Measurements from ENCODE around the gene PRKCB.

The PRKCB gene

GRCh38 chr16:23941025-23941424 is 105.2 kb downstream of the PRKCB start:
- Histone ChIP-seq H3K36me3 (ENCODE audit: low read depth) (no peaks in the 10 kb centered on the region), H3K9me3 (ENCODE audit: severe bottlenecking) (no peaks in the 10 kb centered on the region), H3K4me1 (ENCODE audit: insufficient read depth, poor library complexity, severe bottlenecking) (no peaks in the 10 kb centered on the region), H3K4me3 (ENCODE audit: severe bottlenecking) (no peak overlapping the region), H3K27ac (ENCODE audit: poor library complexity, severe bottlenecking) (no peak overlapping the region), H3K27me3 (ENCODE audit: insufficient read depth, poor library complexity, severe bottlenecking) (peaks cover 17% of the 10 kb centered on the region)
- DNase-seq (ENCODE audit: low spot score) (no peak), ATAC-seq (ENCODE audit: low read depth) (no peak)
- no peak for TF ChIP-seq CTCF (IDR thresholded peaks at IDR 0.05; ENCODE audit: poor library complexity, severe bottlenecking)

GRCh38 chr16:23941963-23942564 is 106.3 kb downstream of the PRKCB start:
- DNase-seq (ENCODE audit: low spot score), result no peak
- ATAC-seq (ENCODE audit: low read depth), result no peak

GRCh38 chr16:23943604-23944003 is 107.8 kb downstream of the PRKCB start:
- no peak overlapping the region for H3K4me3 ChIP-seq (ENCODE audit: severe bottlenecking)
- H3K36me3 ChIP-seq (ENCODE audit: low read depth), result no peaks in the 10 kb centered on the region
- H3K27ac ChIP-seq (ENCODE audit: poor library complexity, severe bottlenecking), result no peak overlapping the region
- no peak for TF ChIP-seq CTCF (IDR thresholded peaks at IDR 0.05; ENCODE audit: poor library complexity, severe bottlenecking)
- ATAC-seq (ENCODE audit: low read depth) (no peak), DNase-seq (ENCODE audit: low spot score) (no peak)
- H3K27me3 ChIP-seq (ENCODE audit: insufficient read depth, poor library complexity, severe bottlenecking), result peaks cover 11% of the 10 kb centered on the region
- H3K4me1 ChIP-seq (ENCODE audit: insufficient read depth, poor library complexity, severe bottlenecking), result no peaks in the 10 kb centered on the region
- H3K9me3 ChIP-seq (ENCODE audit: severe bottlenecking), result no peaks in the 10 kb centered on the region

More at GRCh38 chr16:23941963-23942564, 106.3 kb downstream of the PRKCB start:
- no peaks in the 10 kb centered on the region for H3K36me3 ChIP-seq (ENCODE audit: low read depth)
- no peak for TF ChIP-seq CTCF (IDR thresholded peaks at IDR 0.05; ENCODE audit: poor library complexity, severe bottlenecking)
- no peak overlapping the region for H3K27ac ChIP-seq (ENCODE audit: poor library complexity, severe bottlenecking)
- peaks cover 17% of the 10 kb centered on the region for H3K27me3 ChIP-seq (ENCODE audit: insufficient read depth, poor library complexity, severe bottlenecking)
- no peak overlapping the region for H3K4me3 ChIP-seq (ENCODE audit: severe bottlenecking)
- H3K4me1 ChIP-seq (ENCODE audit: insufficient read depth, poor library complexity, severe bottlenecking), result no peaks in the 10 kb centered on the region
- no peaks in the 10 kb centered on the region for H3K9me3 ChIP-seq (ENCODE audit: severe bottlenecking)

- Histone ChIP-seq H3K9me3 (ENCODE audit: severe bottlenecking) (no peaks in the 10 kb centered on the region), H3K36me3 (ENCODE audit: low read depth) (no peaks in the 10 kb centered on the region), H3K27me3 (ENCODE audit: insufficient read depth, poor library complexity, severe bottlenecking) (peaks cover 4% of the 10 kb centered on the region), H3K4me1 (ENCODE audit: insufficient read depth, poor library complexity, severe bottlenecking) (no peaks in the 10 kb centered on the region), H3K4me3 (ENCODE audit: severe bottlenecking) (no peak overlapping the region), H3K27ac (ENCODE audit: poor library complexity, severe bottlenecking) (no peak overlapping the region)
- ATAC-seq (ENCODE audit: low read depth), result no peak
- no peak for DNase-seq (ENCODE audit: low spot score)
- no peak for TF ChIP-seq CTCF (IDR thresholded peaks at IDR 0.05; ENCODE audit: poor library complexity, severe bottlenecking)
Observed at GRCh38 chr16:23944381-23944780, 108.6 kb downstream of the PRKCB start.

- no peak overlapping the region for H3K4me3 ChIP-seq (ENCODE audit: severe bottlenecking)
- no peak for TF ChIP-seq CTCF (IDR thresholded peaks at IDR 0.05; ENCODE audit: poor library complexity, severe bottlenecking)
- H3K27me3 ChIP-seq (ENCODE audit: insufficient read depth, poor library complexity, severe bottlenecking), result no peaks in the 10 kb centered on the region
- no peaks in the 10 kb centered on the region for H3K9me3 ChIP-seq (ENCODE audit: severe bottlenecking)
- no peaks in the 10 kb centered on the region for H3K4me1 ChIP-seq (ENCODE audit: insufficient read depth, poor library complexity, severe bottlenecking)
- no peak for ATAC-seq (ENCODE audit: low read depth)
- H3K27ac ChIP-seq (ENCODE audit: poor library complexity, severe bottlenecking), result no peak overlapping the region
- H3K36me3 ChIP-seq (ENCODE audit: low read depth), result no peaks in the 10 kb centered on the region
- no peak for DNase-seq (ENCODE audit: low spot score)
Observed at GRCh38 chr16:23945243-23945642, 109.5 kb downstream of the PRKCB start.

Data from RWPE2 (cell line).